HCT116 (cell line): ENCODE results near the gene DENND1A. TPM values are rescaled to one million over a fixed set of nuclear protein-coding genes. Genes with fewer than 3 reads are reported as not detected.

Experiments
- ATAC-seq: fragments of 200-7000 bp; cut with Tn5 transposase; 2 replicates; pipeline ENCODE4 v1.9.1; 2020; ENCODE audit warnings: mild to moderate bottlenecking, moderate library complexity
- BruUV-seq: library from RNA; stranded (reverse); fragments of 400-500 nt; replicated peaks from 2 replicates; lab custom pipeline; 2021; lab: Mats Ljungman, UMichigan
- CTCF ChIA-PET: fragments of 300-600 bp; sonication (Branson Sonifier 250); formaldehyde crosslinking; loops from one replicate; lab custom pipeline; 2021; ENCODE audit warnings: antibody characterized with exemption; lab: Charles Lee
- POLR2A ChIA-PET: fragments of 300-600, 350-600 bp; sonication (Branson Sonifier 250); formaldehyde crosslinking; loops from one replicate; lab custom pipeline; 2021; ENCODE audit warnings: antibody characterized with exemption; lab: Charles Lee
- RAD21 ChIA-PET, 2 experiments: fragments of 300-600 bp; sonication (Branson Sonifier 250); formaldehyde crosslinking; loops; one replicate each; lab custom pipeline; 2023; ENCODE audit warnings: low total read pairs in 2 of 2; ENCODE audit not compliant: uncharacterized antibody in 2 of 2, unreplicated experiment in 2 of 2, low non-redundant PET in 1 of 2; lab: Charles Lee
- DNase-seq: peaks from one replicate; pipeline ENCODE4 v3.0.0-alpha.2; 2010; ENCODE audit warnings: low read depth, low spot score
- H2AFZ ChIP-seq: fragments of 200-600 bp; shearing (Covaris generic), sonication (generic); 2 replicates; pipeline ENCODE4 v1.6.1; 2017; ENCODE audit warnings: low read depth, mixed run types, mixed read lengths, antibody characterized with exemption, low read length; ENCODE audit not compliant: poor library complexity, severe bottlenecking
- H3K27ac ChIP-seq: 2 replicates; pipeline ENCODE4 v1.5.1; 2012; ENCODE audit warnings: low read depth, low read length
- H3K27me3 ChIP-seq: fragments of 200-600 bp; sonication (generic); 2 replicates; pipeline ENCODE4 v1.6.1; 2016; ENCODE audit warnings: mixed run types, low read length, mixed read lengths; ENCODE audit not compliant: insufficient read depth
- H3K36me3 ChIP-seq, 2 experiments: fragments of 200-500 bp in 1 of 2; fragments of 200-600 bp in 1 of 2; sonication (Bioruptor generic) in 1 of 2; sonication (generic) in 1 of 2; 2 replicates each; pipeline versions ENCODE4 v1.5.1 to v1.6.1; 2014 to 2016; ENCODE audit warnings: low read length in 2 of 2, inconsistent platforms in 1 of 2, mixed read lengths in 1 of 2, mixed run types in 1 of 2; ENCODE audit not compliant: insufficient read depth in 2 of 2, control insufficient read depth in 1 of 2
- H3K4me1 ChIP-seq, 2 experiments: fragments of 200-600 bp in 1 of 2; sonication (generic) in 1 of 2; 2 replicates each; pipeline versions ENCODE4 v1.5.1 to v1.6.1; 2012 to 2017; ENCODE audit warnings: low read length in 2 of 2, inconsistent platforms in 1 of 2, mild to moderate bottlenecking in 1 of 2, mixed read lengths in 1 of 2, mixed run types in 1 of 2, moderate library complexity in 1 of 2; ENCODE audit not compliant: insufficient read depth in 2 of 2, control insufficient read depth in 1 of 2
- H3K4me2 ChIP-seq: fragments of 200-600 bp; sonication (generic); 2 replicates; pipeline ENCODE4 v1.6.1; 2017; ENCODE audit warnings: mixed run types, low read length, mixed read lengths
- H3K4me3 ChIP-seq, 2 experiments: fragments of 200-600 bp in 1 of 2; sonication (generic) in 1 of 2; replicated peaks in 1 of 2; 2 replicates each; pipeline ENCODE4 v1.5.1; 2011 to 2016; ENCODE audit warnings: low read length in 2 of 2, control low read depth in 1 of 2, low read depth in 1 of 2, mild to moderate bottlenecking in 1 of 2, mixed read lengths in 1 of 2, mixed run types in 1 of 2
- H3K79me2 ChIP-seq: fragments of 200-600 bp; sonication (generic); 2 replicates; pipeline ENCODE4 v1.6.1; 2017; ENCODE audit warnings: mild to moderate bottlenecking, mixed run types, low read length, moderate library complexity, mixed read lengths; ENCODE audit not compliant: insufficient read depth
- H3K9ac ChIP-seq: fragments of 200-600 bp; sonication (generic); 2 replicates; pipeline ENCODE4 v1.6.1; 2016; ENCODE audit warnings: low read length, mixed read lengths
- H3K9me2 ChIP-seq: fragments of 200-600 bp; sonication (generic), shearing (Covaris generic); 2 replicates; pipeline ENCODE4 v1.6.1; 2017; ENCODE audit warnings: mixed run types, mild to moderate bottlenecking, moderate library complexity; ENCODE audit not compliant: insufficient read depth
- H3K9me3 ChIP-seq, 2 experiments: fragments of 200-500 bp in 1 of 2; fragments of 200-600 bp in 1 of 2; sonication (Bioruptor generic) in 1 of 2; sonication (generic) in 1 of 2; 2 replicates each; pipeline ENCODE4 v1.6.1; 2014 to 2017; ENCODE audit warnings: low read length in 2 of 2, mixed read lengths in 2 of 2, inconsistent platforms in 1 of 2, low read depth in 1 of 2, mild to moderate bottlenecking in 1 of 2, mixed run types in 1 of 2, moderate library complexity in 1 of 2; ENCODE audit not compliant: control insufficient read depth in 1 of 2, insufficient read depth in 1 of 2
- H4K20me1 ChIP-seq: fragments of 200-600 bp; sonication (generic), shearing (Covaris generic); 2 replicates; pipeline ENCODE4 v1.6.1; 2017; ENCODE audit warnings: mixed run types, mild to moderate bottlenecking, moderate library complexity; ENCODE audit not compliant: insufficient read depth
- EGR1 ChIP-seq: IDR thresholded peaks from 2 replicates; pipeline ENCODE4 v1.6.1; 2012; ENCODE audit warnings: low read depth
- ELF1 ChIP-seq: IDR thresholded peaks from 2 replicates; pipeline ENCODE4 v1.6.1; 2012; ENCODE audit warnings: low read depth, borderline replicate concordance
- EZH2 ChIP-seq: fragments of 200-600 bp; sonication (generic); IDR thresholded peaks from 2 replicates; pipeline ENCODE4 v1.6.1; 2017; ENCODE audit warnings: antibody characterized with exemption, mixed run types
- FOSL1 ChIP-seq: IDR thresholded peaks from 2 replicates; pipeline ENCODE4 v1.6.1; 2012; ENCODE audit warnings: low read depth
- JUND ChIP-seq: IDR thresholded peaks from 2 replicates; pipeline ENCODE4 v1.6.1; 2012
- MAX ChIP-seq: IDR thresholded peaks from 2 replicates; pipeline ENCODE4 v1.6.1; 2012
- SRF ChIP-seq: IDR thresholded peaks from 2 replicates; pipeline ENCODE4 v1.6.1; 2012; ENCODE audit warnings: low read depth
- TCF7L2 ChIP-seq: IDR thresholded peaks from 2 replicates; pipeline ENCODE4 v1.7.0; 2011; ENCODE audit warnings: borderline replicate concordance, inconsistent platforms; ENCODE audit not compliant: insufficient read depth, insufficient read length; ENCODE audit errors: extremely low read depth
- ZFX ChIP-seq: fragments of 450-650 bp; IDR thresholded peaks from 2 replicates; pipeline ENCODE4 v1.6.1; 2017
- intact Hi-C: fragments of 100-400 bp; cut with micrococcal nuclease; formaldehyde crosslinking; loops from 2 replicates; pipeline ENCODE4 v1.10.0; 2022
- total RNA-seq: library from RNA; stranded (reverse); gene quantifications from one replicate; pipeline ENCODE4 v1.2.1, GENCODE V29; 2021; ENCODE audit not compliant: unreplicated experiment
- TF ChIP-seq, protein P1 (sequence below): IDR thresholded peaks from 2 replicates; pipeline ENCODE4 v1.6.1; 2012

The DENND1A gene
- total RNA-seq, 1 experiment from 2014 or later = 33.0 TPM

DNA sequence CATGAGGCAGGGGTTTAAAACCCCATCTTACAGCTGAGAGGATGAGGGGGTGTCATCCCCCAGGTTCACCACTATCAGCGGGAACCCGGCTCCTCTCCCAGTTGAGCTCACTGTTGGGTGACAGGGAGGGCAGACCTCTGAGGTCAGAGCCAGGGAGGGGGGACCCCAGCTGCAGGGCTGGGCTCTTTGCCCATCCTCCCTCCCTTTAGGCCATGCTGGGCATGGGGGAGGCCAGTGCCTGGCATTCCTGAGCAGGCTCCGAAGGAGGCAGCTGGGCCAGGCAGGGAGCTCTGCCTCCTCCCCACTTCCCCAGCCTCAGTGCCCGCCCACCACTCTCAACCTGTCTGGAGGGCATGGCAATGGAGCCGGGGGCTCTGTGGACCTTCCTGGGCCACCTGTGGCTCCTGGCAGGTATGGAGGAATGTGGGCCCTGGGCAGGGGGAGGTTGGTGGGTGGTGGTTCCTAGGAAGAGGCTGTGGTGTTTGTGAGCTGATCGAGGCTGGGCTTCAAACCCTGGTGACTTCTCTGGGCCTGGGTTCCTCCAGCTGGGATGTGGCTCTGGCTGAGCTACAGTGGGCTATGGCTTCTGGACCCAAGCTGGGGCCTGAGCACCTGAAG lies 561.3 kb downstream of the DENND1A start (continued):
- TF ChIP-seq MAX (no peak), ELF1 (no peak), JUND (no peak)

- Histone ChIP-seq H3K27ac (no peak overlapping the region), H3K9ac (no peak overlapping the region), H3K27me3 (no peaks in the 10 kb centered on the region), H3K79me2 (no peaks in the 10 kb centered on the region), H2AFZ (no peak overlapping the region), H3K9me2 (no peaks in the 10 kb centered on the region), H4K20me1 (no peaks in the 10 kb centered on the region), H3K4me3 (no peak overlapping the region), H3K4me1 (peaks cover 14 to 15% of the 10 kb centered on the region in 2 experiments), H3K9me3 (no peaks in the 10 kb centered on the region), H3K36me3 (no peaks in the 10 kb centered on the region), H3K4me2 (peak overlapping the region; percentile 30)
- no peak for TF ChIP-seq TCF7L2
- no peak for TF ChIP-seq SRF
- no peak for TF ChIP-seq EGR1
- TF ChIP-seq ZFX = no peak
- TF ChIP-seq FOSL1 = no peak
- TF ChIP-seq JUND = no peak
- no peak for TF ChIP-seq EZH2
- TF ChIP-seq, protein P1, sequence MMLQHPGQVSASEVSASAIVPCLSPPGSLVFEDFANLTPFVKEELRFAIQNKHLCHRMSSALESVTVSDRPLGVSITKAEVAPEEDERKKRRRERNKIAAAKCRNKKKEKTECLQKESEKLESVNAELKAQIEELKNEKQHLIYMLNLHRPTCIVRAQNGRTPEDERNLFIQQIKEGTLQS = no peak
- ChIA-PET POLR2A (no interaction called here), RAD21 (no interaction called here), CTCF (no interaction called here)
- BruUV-seq = no TSS peak
- intact Hi-C loops = no loop called here
- no peak for DNase-seq
- peak; percentile 45; the same call in 1 of the 2 replicates for ATAC-seq
These were observed 561.9 kb downstream of the DENND1A start for GRCh38 chr9:123368023-123368422.
